ENCODE data around the gene EIF4E1B.

EIF4E1B gene

GRCh38 chr5:176658007-176658599 lies 27.6 kb downstream of the EIF4E1B start:
- Histone ChIP-seq H3K27me3 (ENCODE audit: control insufficient read depth in 1 of 2, insufficient read depth in 2 of 2, low read length in 2 of 2) (peaks cover 0 to 3% of the 10 kb centered on the region in 2 donors), H3K9me3 (ENCODE audit: control insufficient read depth in 2 of 2, low read length in 2 of 2) (no peaks in the 10 kb centered on the region), H3K4me1 (ENCODE audit: control insufficient read depth, insufficient read depth, low read length) (peaks cover 14% of the 10 kb centered on the region), H3K36me3 (ENCODE audit: control insufficient read depth in 2 of 2, insufficient read depth in 2 of 2, low read length in 2 of 2) (peaks cover 7 to 13% of the 10 kb centered on the region in 2 donors), H3K27ac (ENCODE audit: low read length) (no peak overlapping the region), H3K4me3 (ENCODE audit: low read length in 2 of 2) (no peak overlapping the region), H3K9ac (ENCODE audit: low read length in 2 of 2) (no peak overlapping the region)

- Histone ChIP-seq H3K9me3 (ENCODE audit: control insufficient read depth in 2 of 2, low read length in 2 of 2) (no peaks in the 10 kb centered on the region), H3K36me3 (ENCODE audit: control insufficient read depth in 2 of 2, insufficient read depth in 2 of 2, low read length in 2 of 2) (peaks cover 2 to 7% of the 10 kb centered on the region in 2 donors), H3K4me3 (ENCODE audit: low read length in 2 of 2) (no peak overlapping the region), H3K27me3 (ENCODE audit: control insufficient read depth in 1 of 2, insufficient read depth in 2 of 2, low read length in 2 of 2) (peaks cover 4 to 5% of the 10 kb centered on the region in 2 donors), H3K9ac (ENCODE audit: low read length in 2 of 2) (peak overlapping the region in 1 of 2 donors; percentile 9), H3K27ac (ENCODE audit: low read length) (no peak overlapping the region), H3K4me1 (ENCODE audit: control insufficient read depth, insufficient read depth, low read length) (peaks cover 14% of the 10 kb centered on the region)
These were observed 28.5 kb downstream of the EIF4E1B start for GRCh38 chr5:176658817-176659511.

GRCh38 chr5:176659512-176659839 lies 29.0 kb downstream of the EIF4E1B start:
- no peak overlapping the region for H3K27ac ChIP-seq (ENCODE audit: low read length)
- H3K9me3 ChIP-seq (ENCODE audit: control insufficient read depth in 2 of 2, low read length in 2 of 2), result no peaks in the 10 kb centered on the region
- peaks cover 0 to 7% of the 10 kb centered on the region in 2 donors for H3K36me3 ChIP-seq (ENCODE audit: control insufficient read depth in 2 of 2, insufficient read depth in 2 of 2, low read length in 2 of 2)
- H3K4me1 ChIP-seq (ENCODE audit: control insufficient read depth, insufficient read depth, low read length), result peaks cover 14% of the 10 kb centered on the region
- H3K27me3 ChIP-seq (ENCODE audit: control insufficient read depth in 1 of 2, insufficient read depth in 2 of 2, low read length in 2 of 2), result peaks cover 10 to 11% of the 10 kb centered on the region in 2 donors
- H3K9ac ChIP-seq (ENCODE audit: low read length in 2 of 2), result no peak overlapping the region
- no peak overlapping the region for H3K4me3 ChIP-seq (ENCODE audit: low read length in 2 of 2)

GRCh38 chr5:176659860-176660461 lies 29.5 kb downstream of the EIF4E1B start:
- H3K27ac ChIP-seq (ENCODE audit: low read length), result no peak overlapping the region
- H3K27me3 ChIP-seq (ENCODE audit: control insufficient read depth in 1 of 2, insufficient read depth in 2 of 2, low read length in 2 of 2), result peaks cover 11 to 12% of the 10 kb centered on the region in 2 donors
- no peak overlapping the region for H3K4me3 ChIP-seq (ENCODE audit: low read length in 2 of 2)
- peaks cover 0 to 7% of the 10 kb centered on the region in 2 donors for H3K36me3 ChIP-seq (ENCODE audit: control insufficient read depth in 2 of 2, insufficient read depth in 2 of 2, low read length in 2 of 2)
- H3K9me3 ChIP-seq (ENCODE audit: control insufficient read depth in 2 of 2, low read length in 2 of 2), result no peaks in the 10 kb centered on the region
- H3K9ac ChIP-seq (ENCODE audit: low read length in 2 of 2), result peak overlapping the region in 1 of 2 donors; percentile 2
- peaks cover 14% of the 10 kb centered on the region for H3K4me1 ChIP-seq (ENCODE audit: control insufficient read depth, insufficient read depth, low read length)

GRCh38 chr5:176660530-176660859 lies 30.0 kb downstream of the EIF4E1B start:
- peaks cover 0 to 5% of the 10 kb centered on the region in 2 donors for H3K36me3 ChIP-seq (ENCODE audit: control insufficient read depth in 2 of 2, insufficient read depth in 2 of 2, low read length in 2 of 2)
- H3K4me3 ChIP-seq (ENCODE audit: low read length in 2 of 2), result no peak overlapping the region
- H3K27me3 ChIP-seq (ENCODE audit: control insufficient read depth in 1 of 2, insufficient read depth in 2 of 2, low read length in 2 of 2), result peaks cover 13 to 17% of the 10 kb centered on the region in 2 donors
- H3K4me1 ChIP-seq (ENCODE audit: control insufficient read depth, insufficient read depth, low read length), result peaks cover 14% of the 10 kb centered on the region
- H3K9ac ChIP-seq (ENCODE audit: low read length in 2 of 2), result peak overlapping the region in 1 of 2 donors; percentile 2
- H3K27ac ChIP-seq (ENCODE audit: low read length), result no peak overlapping the region
- H3K9me3 ChIP-seq (ENCODE audit: control insufficient read depth in 2 of 2, low read length in 2 of 2), result no peaks in the 10 kb centered on the region

GRCh38 chr5:176660860-176661641 lies 30.6 kb downstream of the EIF4E1B start:
- no peak overlapping the region for H3K27ac ChIP-seq (ENCODE audit: low read length)
- H3K4me1 ChIP-seq (ENCODE audit: control insufficient read depth, insufficient read depth, low read length), result peaks cover 14% of the 10 kb centered on the region
- H3K9me3 ChIP-seq (ENCODE audit: control insufficient read depth in 2 of 2, low read length in 2 of 2), result no peaks in the 10 kb centered on the region
- peaks cover 0 to 5% of the 10 kb centered on the region in 2 donors for H3K36me3 ChIP-seq (ENCODE audit: control insufficient read depth in 2 of 2, insufficient read depth in 2 of 2, low read length in 2 of 2)
- H3K9ac ChIP-seq (ENCODE audit: low read length in 2 of 2), result no peak overlapping the region
- H3K4me3 ChIP-seq (ENCODE audit: low read length in 2 of 2), result peak overlapping the region in 1 of 2 donors; percentile 22
- H3K27me3 ChIP-seq (ENCODE audit: control insufficient read depth in 1 of 2, insufficient read depth in 2 of 2, low read length in 2 of 2), result peaks cover 15 to 19% of the 10 kb centered on the region in 2 donors

GRCh38 chr5:176661676-176662075 lies 31.2 kb downstream of the EIF4E1B start:
- peaks cover 14% of the 10 kb centered on the region for H3K4me1 ChIP-seq (ENCODE audit: control insufficient read depth, insufficient read depth, low read length)
- peaks cover 15 to 19% of the 10 kb centered on the region in 2 donors for H3K27me3 ChIP-seq (ENCODE audit: control insufficient read depth in 1 of 2, insufficient read depth in 2 of 2, low read length in 2 of 2)
- H3K9me3 ChIP-seq (ENCODE audit: control insufficient read depth in 2 of 2, low read length in 2 of 2), result no peaks in the 10 kb centered on the region

GRCh38 chr5:176662371-176663333 lies 32.2 kb downstream of the EIF4E1B start:
- H3K27me3 ChIP-seq (ENCODE audit: control insufficient read depth in 1 of 2, insufficient read depth in 2 of 2, low read length in 2 of 2), result peaks cover 15 to 19% of the 10 kb centered on the region in 2 donors

More at GRCh38 chr5:176661676-176662075, 31.2 kb downstream of the EIF4E1B start:
- H3K27ac ChIP-seq (ENCODE audit: low read length), result no peak overlapping the region
- H3K9ac ChIP-seq (ENCODE audit: low read length in 2 of 2), result no peak overlapping the region
- H3K4me3 ChIP-seq (ENCODE audit: low read length in 2 of 2), result no peak overlapping the region
- H3K36me3 ChIP-seq (ENCODE audit: control insufficient read depth in 2 of 2, insufficient read depth in 2 of 2, low read length in 2 of 2), result peaks cover 0 to 5% of the 10 kb centered on the region in 2 donors

GRCh38 chr5:176663566-176663965 lies 33.1 kb downstream of the EIF4E1B start:
- H3K27me3 ChIP-seq (ENCODE audit: control insufficient read depth in 1 of 2, insufficient read depth in 2 of 2, low read length in 2 of 2), result peaks cover 15 to 22% of the 10 kb centered on the region in 2 donors

More at GRCh38 chr5:176662371-176663333, 32.2 kb downstream of the EIF4E1B start:
- Histone ChIP-seq H3K9me3 (ENCODE audit: control insufficient read depth in 2 of 2, low read length in 2 of 2) (no peaks in the 10 kb centered on the region), H3K9ac (ENCODE audit: low read length in 2 of 2) (no peak overlapping the region), H3K4me3 (ENCODE audit: low read length in 2 of 2) (no peak overlapping the region), H3K36me3 (ENCODE audit: control insufficient read depth in 2 of 2, insufficient read depth in 2 of 2, low read length in 2 of 2) (no peaks in the 10 kb centered on the region), H3K4me1 (ENCODE audit: control insufficient read depth, insufficient read depth, low read length) (peaks cover 14% of the 10 kb centered on the region), H3K27ac (ENCODE audit: low read length) (no peak overlapping the region)

More at GRCh38 chr5:176663566-176663965, 33.1 kb downstream of the EIF4E1B start:
- H3K9ac ChIP-seq (ENCODE audit: low read length in 2 of 2), result no peak overlapping the region
- peaks cover 9% of the 10 kb centered on the region for H3K4me1 ChIP-seq (ENCODE audit: control insufficient read depth, insufficient read depth, low read length)
- H3K36me3 ChIP-seq (ENCODE audit: control insufficient read depth in 2 of 2, insufficient read depth in 2 of 2, low read length in 2 of 2), result no peaks in the 10 kb centered on the region
- no peaks in the 10 kb centered on the region for H3K9me3 ChIP-seq (ENCODE audit: control insufficient read depth in 2 of 2, low read length in 2 of 2)
- H3K27ac ChIP-seq (ENCODE audit: low read length), result no peak overlapping the region
- no peak overlapping the region for H3K4me3 ChIP-seq (ENCODE audit: low read length in 2 of 2)
